ENCODE data around the gene RNF111. TPM values are rescaled to one million over a fixed set of nuclear protein-coding genes. Genes with fewer than 3 reads are reported as not detected.
"Not testable (repeated sequence)": the region's sequence is repeated elsewhere in the genome, so short reads cannot be mapped to it uniquely, and the experiment has no call there.

RNF111 gene
- total RNA-seq, 1 donor from 2014 or later: 40.1 TPM

DNA sequence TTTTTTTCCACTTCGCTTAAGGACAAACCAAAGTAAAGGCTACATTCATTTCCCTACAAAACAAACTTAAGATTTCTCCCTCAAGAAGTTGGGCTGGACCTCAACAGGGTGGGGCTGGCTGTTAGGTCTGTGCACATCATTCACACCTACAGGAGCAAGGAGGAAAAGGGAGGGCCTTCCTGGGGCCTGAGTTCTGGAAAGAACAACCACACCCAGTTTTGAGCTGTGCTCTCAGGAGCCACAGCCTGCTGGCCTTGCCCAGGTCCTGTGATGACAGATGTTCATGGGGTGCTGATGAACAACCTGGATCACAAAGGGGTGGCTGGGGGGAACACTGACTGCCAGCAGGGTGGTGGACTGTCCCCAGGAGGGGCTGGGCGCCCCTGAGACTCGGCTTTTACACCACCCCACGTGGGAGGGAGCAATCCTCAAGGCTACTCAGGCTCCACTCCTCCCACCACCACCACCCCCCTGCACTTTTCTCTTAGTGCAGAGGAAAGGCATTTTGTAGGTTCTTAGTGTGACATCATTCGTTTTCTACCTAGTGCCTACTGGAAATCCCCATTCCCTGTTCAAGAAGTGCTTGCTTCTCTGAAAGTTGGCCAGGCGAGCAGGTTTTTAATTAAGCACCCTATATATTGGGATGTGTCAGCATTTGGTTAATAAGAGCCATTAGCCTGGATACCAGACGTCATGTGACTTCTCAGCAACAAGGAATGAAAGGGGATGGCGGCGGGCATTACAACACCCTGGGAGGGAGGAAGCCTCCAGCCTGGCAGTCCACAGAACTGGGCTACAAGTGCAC, 153.2 kb downstream of the RNF111 start:
- no peak overlapping the region for H3K27ac Mint-ChIP-seq

DNA sequence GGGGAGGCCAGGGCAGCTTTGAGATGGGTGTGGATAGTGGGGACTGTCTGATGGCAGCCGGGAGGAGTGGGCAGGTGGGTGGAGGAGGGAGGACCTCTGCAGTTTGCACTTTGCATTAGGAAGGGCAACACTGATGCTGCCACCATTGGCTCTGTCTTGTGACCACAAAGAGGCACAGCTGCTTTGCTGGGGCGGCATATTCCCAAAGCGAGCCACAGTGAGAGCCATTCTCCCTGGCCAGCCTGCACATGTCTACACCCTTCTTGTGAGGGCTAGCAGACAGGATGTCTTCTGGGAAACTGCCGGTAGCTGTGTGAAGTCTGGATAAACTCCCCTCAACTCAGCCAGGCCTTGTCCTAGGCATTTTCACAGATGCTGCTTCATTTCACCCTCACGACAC, 155.8 kb downstream of the RNF111 start:
- peaks cover 4% of the 10 kb centered on the region for H3K36me3 Mint-ChIP-seq (ENCODE audit: insufficient read depth)

More for the DNA sequence above, 153.2 kb downstream of the RNF111 start:
- no peak for DNase-seq (ENCODE audit: low spot score, unreplicated experiment)
- Mint-ChIP-seq H3K4me1 (ENCODE audit: low read depth) (no peaks in the 10 kb centered on the region), H3K36me3 (ENCODE audit: insufficient read depth) (peaks cover 11% of the 10 kb centered on the region), H3K4me3 (ENCODE audit: low read depth) (no peak overlapping the region), H3K9me3 (ENCODE audit: low read depth) (no peaks in the 10 kb centered on the region), H3K27me3 (no peaks in the 10 kb centered on the region)
- TF ChIP-seq, protein P1, sequence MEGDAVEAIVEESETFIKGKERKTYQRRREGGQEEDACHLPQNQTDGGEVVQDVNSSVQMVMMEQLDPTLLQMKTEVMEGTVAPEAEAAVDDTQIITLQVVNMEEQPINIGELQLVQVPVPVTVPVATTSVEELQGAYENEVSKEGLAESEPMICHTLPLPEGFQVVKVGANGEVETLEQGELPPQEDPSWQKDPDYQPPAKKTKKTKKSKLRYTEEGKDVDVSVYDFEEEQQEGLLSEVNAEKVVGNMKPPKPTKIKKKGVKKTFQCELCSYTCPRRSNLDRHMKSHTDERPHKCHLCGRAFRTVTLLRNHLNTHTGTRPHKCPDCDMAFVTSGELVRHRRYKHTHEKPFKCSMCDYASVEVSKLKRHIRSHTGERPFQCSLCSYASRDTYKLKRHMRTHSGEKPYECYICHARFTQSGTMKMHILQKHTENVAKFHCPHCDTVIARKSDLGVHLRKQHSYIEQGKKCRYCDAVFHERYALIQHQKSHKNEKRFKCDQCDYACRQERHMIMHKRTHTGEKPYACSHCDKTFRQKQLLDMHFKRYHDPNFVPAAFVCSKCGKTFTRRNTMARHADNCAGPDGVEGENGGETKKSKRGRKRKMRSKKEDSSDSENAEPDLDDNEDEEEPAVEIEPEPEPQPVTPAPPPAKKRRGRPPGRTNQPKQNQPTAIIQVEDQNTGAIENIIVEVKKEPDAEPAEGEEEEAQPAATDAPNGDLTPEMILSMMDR (IDR thresholded peaks at IDR 0.05; ENCODE audit: unreplicated experiment): no peak

DNA sequence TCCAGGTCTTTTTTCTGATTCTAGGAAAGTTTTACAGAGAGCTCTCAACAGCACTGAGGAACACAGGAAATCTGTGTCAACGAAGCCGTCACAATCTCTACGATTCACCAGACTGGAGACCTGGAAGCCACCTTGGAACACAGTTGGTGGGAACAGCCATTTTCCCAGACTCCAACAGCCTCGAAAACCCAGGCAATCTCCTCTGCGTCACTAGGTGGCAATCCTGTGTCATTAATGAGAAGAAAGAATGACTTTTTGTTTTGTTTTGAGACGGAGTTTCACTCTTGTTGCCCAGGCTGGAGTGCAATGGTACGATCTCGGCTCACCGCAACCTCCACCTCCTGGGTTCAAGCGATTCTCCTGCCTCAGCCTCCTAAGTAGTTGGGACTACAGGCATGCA, 157.1 kb downstream of the RNF111 start:
- TF ChIP-seq, protein P1 (IDR thresholded peaks at IDR 0.05; ENCODE audit: unreplicated experiment): peak; percentile 31

More for the DNA sequence above, 155.8 kb downstream of the RNF111 start:
- Mint-ChIP-seq H3K27me3 (no peaks in the 10 kb centered on the region), H3K9me3 (ENCODE audit: low read depth) (no peaks in the 10 kb centered on the region), H3K4me1 (ENCODE audit: low read depth) (no peaks in the 10 kb centered on the region), H3K27ac (no peak overlapping the region), H3K4me3 (ENCODE audit: low read depth) (no peak overlapping the region)
- TF ChIP-seq, protein P1 (IDR thresholded peaks at IDR 0.05; ENCODE audit: unreplicated experiment): no peak
- DNase-seq (ENCODE audit: low spot score, unreplicated experiment): no peak

More for the DNA sequence above, 157.1 kb downstream of the RNF111 start:
- H3K36me3 Mint-ChIP-seq (ENCODE audit: insufficient read depth); H3K27me3 Mint-ChIP-seq; H3K4me1 Mint-ChIP-seq (ENCODE audit: low read depth); DNase-seq (ENCODE audit: low spot score, unreplicated experiment); H3K4me3 Mint-ChIP-seq (ENCODE audit: low read depth); H3K9me3 Mint-ChIP-seq (ENCODE audit: low read depth): not testable (repeated sequence)
- H3K27ac Mint-ChIP-seq: peak overlapping the region; percentile 7

Other genes starting within 250 kb of the RNF111 start
- gene ADAM10, start 238.0 kb upstream of the RNF111 start, total RNA-seq: 237 and 238 TPM in 2 replicates
- gene MINDY2, start 216.4 kb upstream of the RNF111 start, total RNA-seq: 23.1 and 27.1 TPM in 2 replicates
- gene SLTM, start 54.0 kb upstream of the RNF111 start, total RNA-seq: 144 and 151 TPM in 2 replicates
- gene CCNB2, start 117.5 kb downstream of the RNF111 start, total RNA-seq: 38.0 and 40.9 TPM in 2 replicates
- gene LDHAL6B, start 219.2 kb downstream of the RNF111 start, total RNA-seq: not detected in 2 replicates

All from progenitor cell of endocrine pancreas (in vitro differentiated cells).